ENCODE data around the gene PLEK2.

The PLEK2 gene

GRCh38 chr14:67405771-67406170, 6.2 kb downstream of the PLEK2 start:
- peaks cover 94% of the 10 kb centered on the region for H3K36me3 ChIP-seq (ENCODE audit: low read depth)
- no peaks in the 10 kb centered on the region for H3K9me3 ChIP-seq (ENCODE audit: severe bottlenecking)
- no peak for ATAC-seq (ENCODE audit: low read depth)
- no peaks in the 10 kb centered on the region for H3K27me3 ChIP-seq (ENCODE audit: insufficient read depth, poor library complexity, severe bottlenecking)
- no peak overlapping the region for H3K27ac ChIP-seq (ENCODE audit: poor library complexity, severe bottlenecking)
- peaks cover 20% of the 10 kb centered on the region for H3K4me1 ChIP-seq (ENCODE audit: insufficient read depth, poor library complexity, severe bottlenecking)
- DNase-seq (ENCODE audit: low spot score) = peak; percentile 17
- no peak for TF ChIP-seq CTCF (IDR thresholded peaks at IDR 0.05; ENCODE audit: poor library complexity, severe bottlenecking)
- H3K4me3 ChIP-seq (ENCODE audit: severe bottlenecking) = no peak overlapping the region

GRCh38 chr14:67400434-67400833, 11.5 kb downstream of the PLEK2 start:
- TF ChIP-seq CTCF (IDR thresholded peaks at IDR 0.05; ENCODE audit: poor library complexity, severe bottlenecking) = no peak
- no peak for ATAC-seq (ENCODE audit: low read depth)
- DNase-seq (ENCODE audit: low spot score) = peak; percentile 36
- peaks cover 91% of the 10 kb centered on the region for H3K36me3 ChIP-seq (ENCODE audit: low read depth)
- H3K27me3 ChIP-seq (ENCODE audit: insufficient read depth, poor library complexity, severe bottlenecking) = no peaks in the 10 kb centered on the region
- H3K9me3 ChIP-seq (ENCODE audit: severe bottlenecking) = no peaks in the 10 kb centered on the region
- H3K27ac ChIP-seq (ENCODE audit: poor library complexity, severe bottlenecking) = no peak overlapping the region
- H3K4me3 ChIP-seq (ENCODE audit: severe bottlenecking) = no peak overlapping the region
- no peaks in the 10 kb centered on the region for H3K4me1 ChIP-seq (ENCODE audit: insufficient read depth, poor library complexity, severe bottlenecking)

- Histone ChIP-seq H3K27me3 (ENCODE audit: insufficient read depth, poor library complexity, severe bottlenecking) (no peaks in the 10 kb centered on the region), H3K4me1 (ENCODE audit: insufficient read depth, poor library complexity, severe bottlenecking) (no peaks in the 10 kb centered on the region), H3K27ac (ENCODE audit: poor library complexity, severe bottlenecking) (no peak overlapping the region), H3K36me3 (ENCODE audit: low read depth) (peaks cover 91% of the 10 kb centered on the region), H3K4me3 (ENCODE audit: severe bottlenecking) (no peak overlapping the region), H3K9me3 (ENCODE audit: severe bottlenecking) (no peaks in the 10 kb centered on the region)
- DNase-seq (ENCODE audit: low spot score) = peak; percentile 60
- no peak for TF ChIP-seq CTCF (IDR thresholded peaks at IDR 0.05; ENCODE audit: poor library complexity, severe bottlenecking)
- no peak for ATAC-seq (ENCODE audit: low read depth)
Observed at GRCh38 chr14:67397536-67397935, 14.4 kb downstream of the PLEK2 start.

- Histone ChIP-seq H3K36me3 (ENCODE audit: low read depth) (peaks cover 91% of the 10 kb centered on the region), H3K4me1 (ENCODE audit: insufficient read depth, poor library complexity, severe bottlenecking) (no peaks in the 10 kb centered on the region), H3K9me3 (ENCODE audit: severe bottlenecking) (no peaks in the 10 kb centered on the region), H3K4me3 (ENCODE audit: severe bottlenecking) (no peak overlapping the region), H3K27ac (ENCODE audit: poor library complexity, severe bottlenecking) (no peak overlapping the region), H3K27me3 (ENCODE audit: insufficient read depth, poor library complexity, severe bottlenecking) (no peaks in the 10 kb centered on the region)
- no peak for TF ChIP-seq CTCF (IDR thresholded peaks at IDR 0.05; ENCODE audit: poor library complexity, severe bottlenecking)
- ATAC-seq (ENCODE audit: low read depth) (no peak), DNase-seq (ENCODE audit: low spot score) (no peak)
Observed at GRCh38 chr14:67396381-67396970, 15.5 kb downstream of the PLEK2 start.

GRCh38 chr14:67395876-67396189, 16.1 kb downstream of the PLEK2 start:
- ATAC-seq (ENCODE audit: low read depth) = no peak

More at GRCh38 chr14:67395876-67396189, 16.1 kb downstream of the PLEK2 start:
- Histone ChIP-seq H3K4me1 (ENCODE audit: insufficient read depth, poor library complexity, severe bottlenecking) (no peaks in the 10 kb centered on the region), H3K9me3 (ENCODE audit: severe bottlenecking) (no peaks in the 10 kb centered on the region), H3K27me3 (ENCODE audit: insufficient read depth, poor library complexity, severe bottlenecking) (no peaks in the 10 kb centered on the region), H3K4me3 (ENCODE audit: severe bottlenecking) (no peak overlapping the region), H3K36me3 (ENCODE audit: low read depth) (peaks cover 91% of the 10 kb centered on the region), H3K27ac (ENCODE audit: poor library complexity, severe bottlenecking) (no peak overlapping the region)
- TF ChIP-seq CTCF (IDR thresholded peaks at IDR 0.05; ENCODE audit: poor library complexity, severe bottlenecking) = no peak
- DNase-seq (ENCODE audit: low spot score) = no peak

Data from RWPE2 (cell line).